IMR-90 (cell line): ENCODE data around the gene C6orf118. TPM values are rescaled to one million over a fixed set of nuclear protein-coding genes. Genes with fewer than 3 reads are reported as not detected.

Source experiments
- ATAC-seq: fragments of 200-7000 bp; cut with Tn5 transposase; 2 replicates; pipeline ENCODE4 v1.9.1; 2020; ENCODE audit warnings: low read depth, mild to moderate bottlenecking, moderate library complexity
- BruUV-seq: library from RNA; stranded (reverse); fragments of 400-500 nt; replicated peaks from 2 replicates; lab custom pipeline; 2021; lab: Mats Ljungman, UMichigan
- CTCF ChIA-PET: fragments of 300-600 bp; formaldehyde crosslinking; extraction: SDS; loops from one replicate; lab custom pipeline; 2021; ENCODE audit warnings: antibody characterized with exemption; lab: Yijun Ruan, JAX
- POLR2A ChIA-PET: fragments of 300-600 bp; sonication (Branson Sonifier 250); formaldehyde crosslinking; loops from one replicate; lab custom pipeline; 2022; ENCODE audit warnings: antibody characterized with exemption; ENCODE audit not compliant: unreplicated experiment; lab: Charles Lee
- DNase-seq: peaks from one replicate; pipeline ENCODE4 v3.0.0; 2013
- H2AFZ ChIP-seq: replicated peaks from 2 replicates; pipeline ENCODE3; 2013; ENCODE audit warnings: low read length, mild to moderate bottlenecking; ENCODE audit not compliant: poor library complexity
- H2AK5ac ChIP-seq: 2 replicates; pipeline ENCODE4 v1.6.1; 2013; ENCODE audit warnings: low read depth, low read length, inconsistent platforms
- H2AK9ac ChIP-seq: replicated peaks from 2 replicates; pipeline ENCODE3; 2013; ENCODE audit warnings: mild to moderate bottlenecking, low read depth, low read length, moderate library complexity; ENCODE audit not compliant: poor library complexity
- H2BK120ac ChIP-seq: 2 replicates; pipeline ENCODE4 v1.6.1; 2013; ENCODE audit warnings: low read depth, low read length, inconsistent platforms
- H2BK15ac ChIP-seq: 3 replicates; pipeline ENCODE4 v1.6.1; 2013; ENCODE audit warnings: low read depth, low read length, inconsistent platforms
- H2BK20ac ChIP-seq: 2 replicates; pipeline ENCODE4 v1.6.1; 2013; ENCODE audit warnings: low read depth, mild to moderate bottlenecking, inconsistent platforms, low read length, moderate library complexity
- H2BK5ac ChIP-seq: 2 replicates; pipeline ENCODE4 v1.6.1; 2013; ENCODE audit warnings: mild to moderate bottlenecking, low read depth, low read length, inconsistent platforms; ENCODE audit not compliant: poor library complexity, severe bottlenecking
- H3K14ac ChIP-seq: replicated peaks from 2 replicates; pipeline ENCODE4 v1.6.1; 2013; ENCODE audit warnings: low read depth, low read length, inconsistent platforms
- H3K18ac ChIP-seq: 2 replicates; pipeline ENCODE4 v1.6.1; 2013; ENCODE audit warnings: low read depth, low read length, control low read depth
- H3K23ac ChIP-seq: 2 replicates; pipeline ENCODE4 v1.6.1; 2013; ENCODE audit warnings: low read depth, low read length, inconsistent platforms
- H3K27ac ChIP-seq: 2 replicates; pipeline ENCODE4 v1.5.1; 2013; ENCODE audit warnings: mild to moderate bottlenecking, control low read depth, low read length; ENCODE audit not compliant: insufficient read depth
- H3K27me3 ChIP-seq: 2 replicates; pipeline ENCODE4 v1.6.1; 2013; ENCODE audit warnings: low read length; ENCODE audit not compliant: control insufficient read depth, insufficient read depth
- H3K36me3 ChIP-seq: 2 replicates; pipeline ENCODE4 v1.6.1; 2013; ENCODE audit warnings: low read length, mixed read lengths; ENCODE audit not compliant: control insufficient read depth, insufficient read depth
- H3K4ac ChIP-seq: 2 replicates; pipeline ENCODE4 v1.6.1; 2013; ENCODE audit warnings: low read depth, low read length, inconsistent platforms
- H3K4me1 ChIP-seq: 2 replicates; pipeline ENCODE4 v1.6.1; 2013; ENCODE audit warnings: low read length, mixed read lengths; ENCODE audit not compliant: control insufficient read depth, insufficient read depth
- H3K4me2 ChIP-seq: 2 replicates; pipeline ENCODE4 v1.6.1; 2013; ENCODE audit warnings: low read depth, mild to moderate bottlenecking, control low read depth, low read length, moderate library complexity
- H3K4me3 ChIP-seq: 2 replicates; pipeline ENCODE4 v1.5.1; 2013; ENCODE audit warnings: low read depth, mild to moderate bottlenecking, control low read depth, low read length, moderate library complexity; ENCODE audit not compliant: insufficient read depth
- H3K56ac ChIP-seq: 2 replicates; pipeline ENCODE4 v1.6.1; 2013; ENCODE audit warnings: low read length, inconsistent platforms; ENCODE audit not compliant: insufficient read depth; ENCODE audit errors: extremely low read depth
- H3K79me1 ChIP-seq, 2 experiments: 2 replicates each; pipeline ENCODE4 v1.6.1; 2013; ENCODE audit warnings: low read length in 2 of 2, inconsistent platforms in 1 of 2, low read depth in 1 of 2
- H3K9ac ChIP-seq: 2 replicates; pipeline ENCODE4 v1.6.1; 2013; ENCODE audit warnings: low read depth, low read length, control low read depth
- H3K9me1 ChIP-seq: 2 replicates; pipeline ENCODE4 v1.6.1; 2013; ENCODE audit warnings: low read length, inconsistent platforms; ENCODE audit not compliant: insufficient read depth
- H3K9me3 ChIP-seq: 2 replicates; pipeline ENCODE4 v1.6.1; 2013; ENCODE audit warnings: low read length; ENCODE audit not compliant: control insufficient read depth, insufficient read depth
- H4K20me1 ChIP-seq: 2 replicates; pipeline ENCODE4 v1.6.1; 2013; ENCODE audit warnings: low read length, inconsistent platforms; ENCODE audit not compliant: insufficient read depth
- H4K5ac ChIP-seq: 2 replicates; pipeline ENCODE4 v1.6.1; 2013; ENCODE audit warnings: mild to moderate bottlenecking, low read depth, low read length, control low read depth
- H4K8ac ChIP-seq, 2 experiments: 2 replicates each; pipeline ENCODE4 v1.6.1; 2013; ENCODE audit warnings: low read depth in 2 of 2, low read length in 2 of 2, control low read depth in 1 of 2, inconsistent platforms in 1 of 2
- H4K91ac ChIP-seq: 2 replicates; pipeline ENCODE4 v1.6.1; 2013; ENCODE audit warnings: low read depth, low read length, inconsistent platforms; ENCODE audit not compliant: insufficient read depth
- BHLHE40 ChIP-seq: fragments of 150-350 bp; IDR thresholded peaks from 2 replicates; pipeline ENCODE4 v1.6.1; 2016; ENCODE audit warnings: mild to moderate bottlenecking, low read depth, low read length
- CEBPB ChIP-seq: IDR thresholded peaks from 2 replicates; pipeline ENCODE4 v1.6.1; 2012; ENCODE audit warnings: low read depth, low read length, improper control_type of control experiment
- CHD1 ChIP-seq: IDR thresholded peaks from 2 replicates; pipeline ENCODE4 v1.6.1; 2012; ENCODE audit warnings: low read depth, low read length, improper control_type of control experiment
- MAFK ChIP-seq: IDR thresholded peaks from 2 replicates; pipeline ENCODE4 v1.6.1; 2012; ENCODE audit warnings: low read depth, low read length, improper control_type of control experiment
- MAZ ChIP-seq: IDR thresholded peaks from 2 replicates; pipeline ENCODE4 v1.6.1; 2012; ENCODE audit warnings: low read depth, mild to moderate bottlenecking, low read length, improper control_type of control experiment, moderate library complexity, borderline replicate concordance
- MXI1 ChIP-seq: IDR thresholded peaks from 2 replicates; pipeline ENCODE4 v1.6.1; 2012; ENCODE audit warnings: low read depth, mild to moderate bottlenecking, low read length, moderate library complexity, borderline replicate concordance
- NFE2L2 ChIP-seq: fragments of 150-350 bp; IDR thresholded peaks from 2 replicates; pipeline ENCODE4 v1.6.1; 2016; ENCODE audit warnings: low read depth, mild to moderate bottlenecking, low read length
- RCOR1 ChIP-seq: IDR thresholded peaks from 2 replicates; pipeline ENCODE4 v1.6.1; 2012; ENCODE audit warnings: mild to moderate bottlenecking, low read length, improper control_type of control experiment; ENCODE audit not compliant: insufficient replicate concordance
- SMC3 ChIP-seq: fragments of 150-350 bp; IDR thresholded peaks from 2 replicates; pipeline ENCODE4 v1.6.1; 2016; ENCODE audit warnings: low read depth, mild to moderate bottlenecking, antibody characterized with exemption, low read length, moderate library complexity
- WGBS, 2 experiments: methylation state at CpG; one replicate each; pipeline versions ENCODE4 v1.1.5 to v1.1.7; 2013; ENCODE audit warnings: missing lambda C conversion rate in 2 of 2; ENCODE audit not compliant: insufficient read length in 1 of 2; ENCODE audit errors: extremely low coverage in 2 of 2; 5-methylcytosine and 5-hydroxymethylcytosine counted together
- dilution Hi-C: fragments of 300-500 bp; cut with HindIII; formaldehyde crosslinking; loops from one replicate; pipeline ENCODE4 v1.14.3; 2018; ENCODE audit warnings: low sequenced_read_pairs; ENCODE audit not compliant: unreplicated experiment
- in situ Hi-C: fragments of 300-500 bp; cut with MboI; formaldehyde crosslinking; loops from 3 replicates; pipeline ENCODE4 v1.14.3; 2019; ENCODE audit warnings: low sequenced_read_pairs, inconsistent platforms, mixed read lengths
- intact Hi-C: fragments of 100-400 bp; cut with micrococcal nuclease; formaldehyde crosslinking; loops from 2 replicates; pipeline ENCODE4 v1.10.0; 2022
- polyA plus RNA-seq, 3 experiments: library from polyadenylated mRNA; depleted of rRNA; stranded (reverse); fragments of >200 nt; gene quantifications; 2 replicates each; pipeline ENCODE4 v1.2.3, GENCODE V29; 2012; ENCODE audit warnings: low replicate concordance in 1 of 3
- total RNA-seq: library from RNA; depleted of rRNA; stranded (reverse); fragments of >200 nt; gene quantifications from 2 replicates; pipeline ENCODE4 v1.2.3, GENCODE V29; 2012
- TF ChIP-seq, protein P1 (sequence below): conservative IDR thresholded peaks from 2 replicates; pipeline ENCODE4 v1.5.1; 2012; ENCODE audit warnings: mild to moderate bottlenecking, low read depth, low read length, improper control_type of control experiment

The C6orf118 gene
- total and polyA plus RNA-seq, 2 of the 4 experiments (the other 2 are of a cell fraction) = not detected

- Histone ChIP-seq H3K23ac (no peak overlapping the region), H3K9ac (no peak overlapping the region), H2BK120ac (no peak overlapping the region), H3K4ac (no peak overlapping the region), H3K79me1 (no peaks in the 10 kb centered on the region), H3K9me1 (no peaks in the 10 kb centered on the region), H3K4me1 (no peaks in the 10 kb centered on the region), H4K91ac (no peak overlapping the region), H2AFZ (no peak overlapping the region), H2BK20ac (no peak overlapping the region), H3K4me2 (no peak overlapping the region), H4K5ac (no peak overlapping the region), H2BK5ac (no peak overlapping the region), H2BK15ac (no peak overlapping the region), H3K36me3 (no peaks in the 10 kb centered on the region), H4K8ac (no peak overlapping the region), H3K18ac (no peak overlapping the region), H3K4me3 (no peak overlapping the region), H3K27ac (no peak overlapping the region), H2AK9ac (no peak overlapping the region), H3K9me3 (no peaks in the 10 kb centered on the region), H3K27me3 (peaks cover 4% of the 10 kb centered on the region; the same call in 1 of the 2 replicates), H3K56ac (no peak overlapping the region), H4K20me1 (no peaks in the 10 kb centered on the region), H3K14ac (no peak overlapping the region), H2AK5ac (no peak overlapping the region)
- ChIA-PET CTCF (no interaction called here), POLR2A (no interaction called here)
- dilution Hi-C loops (no loop called here), in situ Hi-C loops (no loop called here), intact Hi-C loops (no loop called here)
- no TSS peak for BruUV-seq
- no peak for DNase-seq
- WGBS, 2 experiments = 83% methylated on average over 2 of the region's 3 CpGs; no CpG with 5 or more reads in 1 of the 2 experiments
- no peak for ATAC-seq
- TF ChIP-seq MAZ (no peak), BHLHE40 (no peak), SMC3 (no peak), MAFK (no peak), NFE2L2 (no peak), RCOR1 (no peak), CEBPB (no peak), CHD1 (no peak), MXI1 (no peak)
- TF ChIP-seq, protein P1, sequence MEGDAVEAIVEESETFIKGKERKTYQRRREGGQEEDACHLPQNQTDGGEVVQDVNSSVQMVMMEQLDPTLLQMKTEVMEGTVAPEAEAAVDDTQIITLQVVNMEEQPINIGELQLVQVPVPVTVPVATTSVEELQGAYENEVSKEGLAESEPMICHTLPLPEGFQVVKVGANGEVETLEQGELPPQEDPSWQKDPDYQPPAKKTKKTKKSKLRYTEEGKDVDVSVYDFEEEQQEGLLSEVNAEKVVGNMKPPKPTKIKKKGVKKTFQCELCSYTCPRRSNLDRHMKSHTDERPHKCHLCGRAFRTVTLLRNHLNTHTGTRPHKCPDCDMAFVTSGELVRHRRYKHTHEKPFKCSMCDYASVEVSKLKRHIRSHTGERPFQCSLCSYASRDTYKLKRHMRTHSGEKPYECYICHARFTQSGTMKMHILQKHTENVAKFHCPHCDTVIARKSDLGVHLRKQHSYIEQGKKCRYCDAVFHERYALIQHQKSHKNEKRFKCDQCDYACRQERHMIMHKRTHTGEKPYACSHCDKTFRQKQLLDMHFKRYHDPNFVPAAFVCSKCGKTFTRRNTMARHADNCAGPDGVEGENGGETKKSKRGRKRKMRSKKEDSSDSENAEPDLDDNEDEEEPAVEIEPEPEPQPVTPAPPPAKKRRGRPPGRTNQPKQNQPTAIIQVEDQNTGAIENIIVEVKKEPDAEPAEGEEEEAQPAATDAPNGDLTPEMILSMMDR = no peak
Observed at GRCh38 chr6:165306955-165307354, 2.5 kb downstream of the C6orf118 start.
